HPDE6-E6E7 (cell line): ENCODE data around the gene ACSF2.
"Not testable (repeated sequence)": the region's sequence is repeated elsewhere in the genome, so short reads cannot be mapped to it uniquely, and the experiment has no call there.

Experiments
- DNase-seq: peaks from one replicate; pipeline ENCODE4 v3.0.0; 2011; ENCODE audit warnings: missing footprints; ENCODE audit errors: extremely low spot score

ACSF2 gene, protein sequence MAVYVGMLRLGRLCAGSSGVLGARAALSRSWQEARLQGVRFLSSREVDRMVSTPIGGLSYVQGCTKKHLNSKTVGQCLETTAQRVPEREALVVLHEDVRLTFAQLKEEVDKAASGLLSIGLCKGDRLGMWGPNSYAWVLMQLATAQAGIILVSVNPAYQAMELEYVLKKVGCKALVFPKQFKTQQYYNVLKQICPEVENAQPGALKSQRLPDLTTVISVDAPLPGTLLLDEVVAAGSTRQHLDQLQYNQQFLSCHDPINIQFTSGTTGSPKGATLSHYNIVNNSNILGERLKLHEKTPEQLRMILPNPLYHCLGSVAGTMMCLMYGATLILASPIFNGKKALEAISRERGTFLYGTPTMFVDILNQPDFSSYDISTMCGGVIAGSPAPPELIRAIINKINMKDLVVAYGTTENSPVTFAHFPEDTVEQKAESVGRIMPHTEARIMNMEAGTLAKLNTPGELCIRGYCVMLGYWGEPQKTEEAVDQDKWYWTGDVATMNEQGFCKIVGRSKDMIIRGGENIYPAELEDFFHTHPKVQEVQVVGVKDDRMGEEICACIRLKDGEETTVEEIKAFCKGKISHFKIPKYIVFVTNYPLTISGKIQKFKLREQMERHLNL

GRCh38 chr17:50425682-50426471 is at the start of gene ACSF2:
Gene ACSF2, plus strand, starts transcription at chr17:50426218. Its CDS starts 44 bp downstream, at chr17:50426262.
- peak; percentile 83 for DNase-seq

GRCh38 chr17:50379351-50380132 is 46.5 kb upstream of the ACSF2 start:
- DNase-seq, result no peak

DNA sequence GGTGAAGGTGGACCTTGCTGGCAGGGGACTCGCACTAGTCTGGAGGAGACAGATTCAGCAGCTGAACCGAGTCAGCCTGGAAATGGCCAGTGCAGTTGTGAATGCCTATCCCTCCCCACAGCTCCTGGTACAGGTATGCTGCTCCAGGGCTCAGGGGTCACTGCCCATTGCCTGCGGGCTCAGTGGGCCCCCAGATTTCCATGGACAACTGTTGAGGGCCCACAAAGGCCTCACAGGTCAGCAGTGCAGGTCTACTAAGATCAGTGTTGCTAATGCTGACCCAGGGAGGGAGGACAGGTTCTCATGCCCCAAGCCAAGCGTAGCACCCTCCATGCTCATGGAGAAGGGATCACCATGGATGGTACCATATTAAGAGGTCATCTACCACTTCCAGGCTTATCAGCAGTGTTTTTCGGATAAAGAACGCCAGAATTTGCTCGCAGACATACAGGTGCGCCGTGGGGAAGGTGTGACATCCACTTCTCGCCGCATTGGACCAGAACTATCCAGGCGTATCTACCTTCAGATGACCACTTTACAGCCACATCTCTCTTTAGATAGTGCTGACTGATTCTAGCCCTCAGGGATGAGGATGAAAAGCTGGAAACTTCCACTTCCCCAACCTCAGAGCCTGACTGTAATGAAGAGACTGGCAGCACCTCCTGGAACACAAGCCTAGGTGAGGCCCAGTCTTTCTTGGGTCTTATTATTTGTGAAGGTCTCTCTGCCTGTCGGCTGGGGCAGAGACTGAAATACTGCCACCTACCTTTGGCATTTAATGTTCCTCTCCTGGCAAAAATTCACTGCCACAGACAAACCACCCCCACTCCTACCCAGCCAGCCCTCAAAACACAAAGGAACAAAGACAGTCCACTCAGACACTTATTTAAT is 45.4 kb upstream of the ACSF2 start:
- no peak for DNase-seq

DNA sequence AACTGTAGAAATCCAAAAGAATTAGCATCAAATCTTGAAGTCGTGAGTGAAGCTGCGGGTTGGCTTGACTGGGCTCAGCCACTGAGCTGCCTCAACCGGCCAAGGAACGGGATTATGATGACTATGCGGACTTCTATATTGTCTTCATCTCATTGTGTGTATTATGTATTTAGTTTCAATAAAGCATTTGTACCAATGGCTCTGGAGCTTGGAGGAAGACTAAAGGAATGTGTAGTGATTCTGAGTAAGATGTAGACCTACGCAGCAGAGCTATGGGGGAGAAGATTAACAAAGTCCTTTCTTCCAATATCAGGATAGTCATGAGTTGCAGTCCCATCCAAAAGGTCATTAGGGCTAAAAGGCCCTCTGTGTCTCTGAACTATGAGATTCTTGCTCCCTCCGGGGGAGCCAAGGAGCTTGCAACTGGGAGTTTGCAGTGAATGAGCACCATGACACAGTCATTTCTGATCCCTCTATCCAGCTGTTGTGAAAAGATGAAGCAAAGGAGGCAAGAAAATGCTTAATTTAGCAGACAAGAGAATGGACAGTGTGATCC is 44.7 kb upstream of the ACSF2 start:
- no peak for DNase-seq

- DNase-seq, result no peak
Observed at GRCh38 chr17:50381920-50382319, 44.1 kb upstream of the ACSF2 start.

- DNase-seq, result no peak
Observed at GRCh38 chr17:50382931-50383330, 43.1 kb upstream of the ACSF2 start.

DNA sequence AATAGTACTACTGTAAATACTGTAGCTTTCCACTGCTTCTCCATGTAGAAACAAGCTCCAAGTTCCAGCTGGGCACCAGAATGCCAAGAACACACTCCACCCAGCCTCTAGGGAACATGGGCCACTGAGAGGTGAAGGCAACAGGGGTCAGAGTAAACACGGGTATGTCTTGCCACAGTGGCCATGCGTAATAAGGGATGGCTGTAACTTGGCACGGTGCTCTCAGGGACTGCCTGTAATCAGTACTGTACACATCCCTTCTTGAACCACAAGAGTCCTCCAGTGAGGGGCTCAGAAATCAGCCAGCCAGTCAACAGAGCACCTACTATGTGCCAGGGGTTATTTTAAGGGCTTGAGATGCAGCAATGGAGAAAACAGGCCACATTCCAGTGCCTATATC is 39.5 kb upstream of the ACSF2 start:
- DNase-seq, result no peak

DNA sequence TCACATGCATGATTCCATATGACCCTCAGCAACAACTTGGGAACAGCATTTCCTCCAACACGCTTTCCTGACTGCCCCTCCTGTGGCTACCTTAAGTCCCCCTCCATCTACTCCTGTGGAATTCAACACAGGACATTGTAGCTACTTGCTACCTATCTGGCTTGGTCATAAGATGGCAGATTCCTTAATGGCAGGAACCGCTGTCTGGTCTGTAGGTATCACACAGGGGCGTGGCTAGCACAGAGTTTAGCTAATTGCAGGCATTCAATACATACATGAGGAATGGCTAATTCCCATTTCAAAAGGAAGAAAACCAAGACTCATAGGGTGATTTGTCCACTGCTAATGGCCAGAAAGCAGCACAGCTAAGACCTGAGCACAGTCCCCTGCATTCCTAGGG is 37.3 kb upstream of the ACSF2 start:
- DNase-seq, result no peak

- no peak for DNase-seq
Observed at GRCh38 chr17:50389534-50389933, 36.5 kb upstream of the ACSF2 start.

GRCh38 chr17:50392621-50393020 is 33.4 kb upstream of the ACSF2 start:
- DNase-seq, result no peak

DNA sequence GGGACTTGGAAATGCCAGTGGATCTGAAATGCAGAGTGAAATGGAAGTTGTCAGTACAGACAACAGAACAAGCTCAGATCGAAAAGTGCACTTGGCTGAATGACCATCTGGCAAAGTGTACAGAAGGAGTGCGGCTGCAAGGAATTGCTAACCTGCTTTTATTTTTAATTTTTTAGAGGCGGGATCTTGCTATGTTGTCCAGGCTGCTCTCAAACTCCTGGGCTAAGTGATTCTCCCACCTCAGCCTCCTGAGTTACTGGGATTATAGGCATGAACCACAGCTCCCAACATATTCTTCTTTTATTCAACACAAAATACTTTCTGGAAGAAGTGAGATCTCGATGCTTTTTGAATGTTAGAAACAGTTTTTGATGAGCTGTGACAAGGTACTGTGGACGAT is 32.3 kb upstream of the ACSF2 start:
- DNase-seq, result no peak

DNA sequence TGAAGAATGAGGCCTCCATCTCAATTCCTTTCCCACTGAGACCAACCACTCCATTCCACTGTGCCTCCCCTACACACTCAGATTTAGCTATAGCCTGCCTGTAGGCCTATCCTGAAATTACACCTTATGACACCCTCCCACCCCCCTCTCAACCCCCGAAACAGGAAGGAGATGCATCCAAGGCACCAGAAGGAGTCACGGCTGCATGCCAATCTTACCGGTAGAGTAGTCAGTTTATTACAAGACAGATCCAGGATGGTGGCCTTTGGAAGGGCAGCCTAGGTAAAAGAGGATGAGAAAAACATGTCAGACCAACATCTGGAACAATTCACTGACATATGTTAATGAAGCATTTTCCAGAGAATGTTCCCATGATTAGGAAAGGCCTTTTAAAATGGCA is 31.3 kb upstream of the ACSF2 start:
- no peak for DNase-seq

DNA sequence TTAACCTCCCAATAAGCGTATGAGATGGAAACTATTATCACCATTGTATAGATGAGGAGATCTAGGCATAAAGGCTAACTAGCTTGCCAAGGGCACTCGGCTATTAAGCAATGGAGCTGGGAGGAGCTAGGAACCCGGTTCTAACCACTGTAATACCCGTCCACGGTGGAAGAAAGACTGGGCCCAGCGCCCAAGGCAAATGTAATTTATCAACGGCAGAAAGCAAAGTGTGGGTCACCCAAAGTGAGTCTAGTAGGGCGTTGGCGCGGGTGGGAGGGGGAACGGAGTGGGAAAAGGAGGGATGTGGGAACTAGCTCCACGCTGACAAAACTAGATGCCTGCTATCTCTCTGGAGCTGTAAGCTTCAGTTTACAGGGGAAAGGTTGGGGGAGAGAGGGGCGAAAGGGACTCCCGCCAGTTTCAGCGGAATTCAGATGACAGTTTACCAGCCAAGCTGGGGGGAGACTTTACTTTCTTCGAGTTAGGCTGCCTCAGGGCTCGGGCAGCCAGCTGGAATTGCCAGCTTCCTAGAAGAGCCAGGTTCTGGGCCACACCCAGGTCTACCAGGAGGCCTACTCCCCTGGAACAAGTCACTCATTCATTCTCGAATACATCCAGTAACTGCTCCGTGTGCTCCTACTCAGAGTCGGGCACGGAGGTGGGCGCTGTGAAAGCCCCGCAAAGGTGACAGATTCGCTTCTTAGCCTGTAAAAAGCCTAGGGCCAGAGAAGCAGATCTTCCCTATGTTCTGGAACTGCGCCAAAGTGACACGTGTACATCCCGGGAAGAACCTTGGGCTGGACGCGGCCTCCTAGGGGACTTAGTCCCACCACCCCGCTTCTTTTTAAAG is 29.5 kb upstream of the ACSF2 start:
- peak; percentile 64 for DNase-seq

- DNase-seq, result peak; percentile 87
Observed at GRCh38 chr17:50397111-50397918, 28.7 kb upstream of the ACSF2 start, which contains the start of gene LRRC59. Gene LRRC59, minus strand, starts transcription at chr17:50397523. Its CDS starts 206 bp downstream, at chr17:50397317.

- no peak for DNase-seq
Observed at GRCh38 chr17:50397919-50398285, 28.1 kb upstream of the ACSF2 start.

DNA sequence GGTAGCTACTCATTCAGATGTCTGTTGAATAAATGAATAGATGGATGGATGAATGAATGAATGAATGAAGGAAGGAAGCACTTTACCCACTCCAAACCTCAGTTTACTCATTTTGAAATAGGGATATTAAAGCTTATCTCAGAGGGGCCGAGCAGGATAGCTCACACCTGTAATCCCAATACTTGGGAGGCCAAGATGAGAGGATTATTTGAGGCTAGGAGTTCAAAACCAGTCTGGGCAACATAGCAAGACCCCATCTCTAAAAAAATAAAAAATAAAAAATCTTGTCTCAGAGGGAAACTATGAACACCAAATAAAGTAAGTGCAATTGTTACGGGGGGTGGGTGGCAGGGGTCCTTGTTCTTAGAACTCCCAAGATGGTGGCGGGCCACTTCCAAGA is 27.3 kb upstream of the ACSF2 start:
- DNase-seq, result not testable (repeated sequence)

DNA sequence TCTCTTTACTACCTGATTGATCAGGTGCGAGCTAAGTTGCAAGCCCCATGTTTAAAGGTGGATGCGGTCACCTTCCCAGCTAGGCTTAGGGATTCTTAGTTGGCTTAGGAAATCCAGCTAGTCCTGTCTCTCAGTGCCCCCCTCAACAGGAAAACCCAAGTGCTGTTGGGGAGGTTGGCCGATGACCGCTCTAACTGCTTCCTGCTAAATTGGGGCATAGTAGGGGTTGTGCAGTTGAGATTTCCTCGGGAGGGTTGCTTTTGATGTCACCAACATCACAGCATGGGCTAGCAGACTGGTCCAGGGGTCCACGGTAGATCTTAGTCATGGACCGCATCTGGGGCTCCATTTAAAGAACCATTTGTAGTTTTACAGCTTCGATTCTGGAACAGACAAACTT is 26.4 kb upstream of the ACSF2 start:
- not testable (repeated sequence) for DNase-seq

DNA sequence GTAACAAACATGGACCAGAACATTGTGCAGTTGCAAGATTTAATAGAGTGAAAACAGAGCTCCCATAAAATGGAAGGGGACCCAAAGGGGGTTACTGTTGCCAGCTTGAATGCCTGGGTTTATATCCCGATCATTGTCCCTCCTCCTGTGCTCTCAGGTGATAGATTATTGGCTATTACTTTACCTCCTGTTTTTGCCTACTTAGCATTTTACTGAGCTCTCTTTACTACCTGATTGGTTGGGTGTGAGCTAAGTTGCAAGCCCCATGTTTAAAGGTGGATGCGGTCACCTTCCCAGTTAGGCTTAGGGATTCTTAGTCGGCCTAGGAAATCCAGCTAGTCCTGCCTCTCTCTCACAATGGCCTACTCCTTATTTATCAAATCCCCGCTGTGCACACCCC is 20.7 kb upstream of the ACSF2 start:
- not testable (repeated sequence) for DNase-seq

DNA sequence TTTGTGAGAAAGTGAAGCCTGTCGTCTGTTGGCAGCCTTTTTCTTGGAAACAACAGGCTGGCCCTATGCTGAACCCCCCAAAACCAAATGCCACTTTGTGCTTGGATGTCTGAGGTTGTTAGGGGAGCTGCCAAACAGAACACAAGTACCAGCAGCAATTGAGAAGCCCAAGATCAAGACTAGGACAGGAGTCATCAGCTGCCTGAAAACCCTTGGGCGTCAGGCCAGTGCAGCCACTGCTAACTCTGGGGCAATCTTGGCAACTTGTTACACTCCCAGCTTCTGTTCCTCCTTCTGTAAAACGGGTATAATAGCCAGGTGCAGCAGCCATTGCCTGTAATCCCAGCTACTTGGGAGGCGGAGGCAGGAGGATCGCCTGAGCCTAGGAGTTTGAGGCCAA is 19.4 kb upstream of the ACSF2 start:
- no peak for DNase-seq
